H7 (cell line): ENCODE measurements around the gene LIN7A. TPM values are rescaled to one million over a fixed set of nuclear protein-coding genes. Genes with fewer than 3 reads are reported as not detected.

Source experiments
- DNase-seq: peaks from one replicate; pipeline ENCODE4 v3.0.0; 2012
- H3K27me3 ChIP-seq: 2 replicates; pipeline ENCODE4 v1.6.0; 2011; ENCODE audit warnings: mild to moderate bottlenecking, low read length; ENCODE audit not compliant: control insufficient read depth, insufficient read depth
- H3K36me3 ChIP-seq: replicated peaks from 2 replicates; pipeline ENCODE4 v1.5.1; 2011; ENCODE audit warnings: low read length; ENCODE audit not compliant: control insufficient read depth, insufficient read depth
- H3K4me3 ChIP-seq: 2 replicates; pipeline ENCODE4 v1.5.1; 2011; ENCODE audit warnings: low read depth, mild to moderate bottlenecking, control low read depth, low read length, moderate library complexity; ENCODE audit not compliant: insufficient read depth
- total RNA-seq: library from RNA; depleted of rRNA; stranded (reverse); fragments of >200 nt; shearing (Covaris generic); gene quantifications from 2 replicates; pipeline ENCODE4 v1.2.3, GENCODE V29; 2014

Gene LIN7A
- total RNA-seq, 1 experiment from 2014 or later = 7.6 TPM

DNA sequence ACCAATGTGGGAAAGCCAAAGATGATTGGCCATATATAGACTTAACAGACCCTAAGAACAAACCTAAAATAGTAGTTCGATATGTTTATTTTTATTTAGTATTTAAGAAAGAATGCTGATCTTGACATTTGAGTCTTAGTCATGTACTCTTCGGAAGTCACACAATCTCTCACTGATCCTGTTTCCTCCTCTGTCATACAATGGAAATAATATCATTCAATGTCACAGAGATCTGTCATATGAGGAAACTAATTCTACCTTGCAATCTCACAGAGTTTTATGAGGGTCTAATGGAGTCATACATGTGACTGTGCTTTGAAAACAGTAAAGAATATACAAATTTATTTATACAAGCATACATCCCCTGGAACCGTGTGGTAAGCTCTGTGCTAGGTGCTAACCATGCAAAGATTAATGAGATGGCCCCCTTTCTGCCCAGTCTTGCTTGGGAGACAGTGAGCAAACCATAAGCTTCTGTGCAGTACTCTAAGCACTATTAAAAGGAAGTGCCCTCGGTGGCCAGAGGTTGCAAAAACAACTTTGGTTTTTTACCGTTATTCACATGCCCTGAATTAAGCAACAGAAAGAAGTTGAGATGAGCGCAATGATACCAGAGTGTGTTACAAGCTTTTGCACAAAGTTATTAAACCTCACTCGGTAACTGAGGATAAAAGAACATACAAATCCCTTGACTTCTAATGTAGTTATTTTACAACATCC is 1.7 kb upstream of the LIN7A start:
- no peak for DNase-seq
- no peaks in the 10 kb centered on the region for H3K36me3 ChIP-seq
- peaks cover 12% of the 10 kb centered on the region for H3K27me3 ChIP-seq
- no peak overlapping the region for H3K4me3 ChIP-seq

DNA sequence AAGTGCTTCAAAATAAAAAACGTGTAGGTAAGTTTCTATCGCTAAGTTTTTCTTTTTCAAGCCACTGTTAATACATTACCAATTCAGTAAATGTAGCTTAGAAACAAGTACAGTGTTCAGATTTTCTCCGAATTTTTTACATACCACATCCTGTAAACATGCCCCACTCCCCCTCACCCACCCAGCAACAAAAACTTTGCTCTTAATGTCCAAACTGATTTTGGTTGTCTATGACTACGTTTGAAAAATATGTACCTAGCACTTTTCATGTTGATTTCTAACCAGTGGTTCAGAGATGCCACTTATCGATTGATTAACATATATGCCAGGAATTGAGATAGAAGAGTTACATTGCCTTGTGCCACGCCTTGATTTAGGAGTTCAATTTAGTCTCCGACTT is 663 bp upstream of the LIN7A start:
- H3K36me3 ChIP-seq = no peaks in the 10 kb centered on the region
- peaks cover 12% of the 10 kb centered on the region for H3K27me3 ChIP-seq
- no peak for DNase-seq
- H3K4me3 ChIP-seq = no peak overlapping the region; the same call in 1 of the 2 replicates

DNA sequence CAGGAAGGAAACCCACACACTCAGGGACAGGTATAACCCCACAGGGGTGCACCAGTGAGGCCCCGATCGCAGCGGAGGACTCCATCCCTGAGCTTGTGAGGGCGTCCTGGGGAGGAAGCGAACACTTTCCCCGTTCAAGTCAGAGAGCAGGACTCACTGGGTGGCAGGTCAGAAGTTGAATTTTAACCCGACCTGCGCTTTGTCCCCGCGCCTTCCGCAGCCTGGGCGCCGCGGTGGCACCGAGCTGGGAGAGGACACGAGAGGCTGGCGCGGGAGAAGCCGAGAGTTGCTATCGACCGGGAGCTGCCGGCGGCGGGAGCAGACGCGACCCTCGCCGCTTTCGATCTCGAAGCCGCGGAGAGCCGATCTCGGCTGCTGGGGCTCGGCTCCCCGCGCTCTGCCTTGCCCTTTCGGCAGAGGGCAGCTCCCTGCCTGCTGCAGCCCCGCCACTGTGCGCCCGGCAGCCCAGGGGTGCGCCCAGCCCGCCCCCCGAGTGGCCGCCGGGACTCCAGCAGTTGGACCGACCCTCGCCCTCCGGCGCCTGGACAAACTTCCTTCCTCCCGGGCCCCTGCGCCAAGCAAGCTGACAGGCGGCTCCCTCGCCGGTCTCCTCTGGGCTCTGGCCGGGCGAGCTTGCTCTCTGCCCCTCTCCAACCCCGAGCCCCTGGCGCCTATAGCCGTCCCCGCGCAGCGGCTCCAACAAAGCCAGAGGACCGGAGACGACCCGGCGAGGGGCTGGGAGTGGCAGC is 918 bp downstream of the LIN7A start:
- peak; percentile 75 for DNase-seq
- peak overlapping the region; percentile 82 for H3K4me3 ChIP-seq
- H3K27me3 ChIP-seq = peaks cover 12% of the 10 kb centered on the region
- H3K36me3 ChIP-seq = no peaks in the 10 kb centered on the region

DNA sequence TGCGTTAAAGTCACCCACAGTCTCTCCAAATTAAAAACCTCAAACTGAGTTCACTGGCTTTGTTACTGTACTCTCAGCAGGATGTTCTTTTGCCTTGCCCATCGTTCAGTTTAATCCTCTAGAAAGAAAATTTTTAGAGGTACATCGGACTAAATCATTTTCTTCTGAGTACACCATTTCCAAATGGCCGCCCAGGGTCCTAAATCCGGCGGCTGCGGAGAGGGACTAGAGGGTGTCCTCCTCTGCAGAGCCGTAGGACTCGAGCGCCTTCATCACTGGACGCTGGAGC is 1.4 kb downstream of the LIN7A start:
- no peak for DNase-seq
- Histone ChIP-seq H3K27me3 (peaks cover 12% of the 10 kb centered on the region), H3K36me3 (no peaks in the 10 kb centered on the region), H3K4me3 (peak overlapping the region; percentile 82)

DNA sequence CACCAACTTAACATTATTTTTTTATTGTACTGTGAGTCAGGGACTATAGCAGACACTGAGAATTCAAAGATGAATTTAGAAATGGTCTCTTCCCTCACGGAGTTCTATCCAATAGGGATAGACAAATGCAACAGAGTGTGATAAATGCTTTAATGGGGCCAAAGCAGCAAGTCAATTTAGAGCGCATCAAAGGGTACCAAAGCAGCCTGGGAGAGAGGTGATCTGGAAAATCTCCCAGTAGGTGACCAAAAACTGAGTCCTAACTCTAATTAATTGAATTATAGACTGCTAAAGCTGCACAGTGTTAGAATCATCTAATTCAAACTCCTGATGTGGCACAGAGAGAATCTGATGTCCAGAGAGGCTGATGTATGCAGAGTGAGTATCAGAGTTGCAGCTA is 2.6 kb downstream of the LIN7A start:
- DNase-seq = no peak
- Histone ChIP-seq H3K36me3 (no peaks in the 10 kb centered on the region), H3K27me3 (peaks cover 12% of the 10 kb centered on the region), H3K4me3 (no peak overlapping the region)

DNA sequence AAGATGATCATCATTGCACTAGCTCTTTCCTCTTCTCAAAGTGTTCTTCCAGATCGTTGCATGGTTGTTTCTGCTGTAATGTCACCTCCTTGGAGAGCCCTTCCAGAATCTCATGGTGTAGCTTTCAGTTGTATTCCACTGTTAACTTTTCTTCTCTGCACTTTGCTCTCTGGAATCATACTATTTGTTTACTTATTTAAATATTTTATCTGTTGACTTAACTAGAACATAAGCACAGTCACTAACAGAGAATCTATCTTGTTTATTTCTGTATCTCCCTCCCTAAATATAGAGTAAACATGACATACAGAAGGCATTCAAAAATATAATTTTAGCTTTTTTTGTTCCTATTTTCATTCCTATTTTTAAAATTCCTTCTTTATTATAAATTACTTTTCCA is 11.8 kb downstream of the LIN7A start:
- DNase-seq = no peak
- Histone ChIP-seq H3K27me3 (no peaks in the 10 kb centered on the region), H3K4me3 (no peak overlapping the region), H3K36me3 (no peaks in the 10 kb centered on the region)

DNA sequence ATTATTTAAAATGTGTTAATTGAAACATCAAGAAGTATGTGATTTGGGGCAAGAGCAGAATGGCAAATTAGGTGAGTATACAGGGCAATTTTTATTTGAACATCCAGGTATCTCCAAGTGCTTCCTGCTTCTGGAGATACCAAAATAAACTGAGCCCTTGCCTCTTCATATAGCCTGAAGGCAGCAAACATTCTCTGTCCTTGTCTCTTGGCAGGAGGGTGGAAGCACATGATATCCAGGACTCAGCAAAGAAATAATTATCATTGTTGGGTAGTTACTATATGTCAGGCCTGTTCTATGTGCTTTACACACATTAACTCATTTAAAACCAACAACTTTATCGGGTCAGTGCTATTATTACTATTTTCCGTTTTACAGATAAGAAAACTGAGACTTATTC is 12.5 kb downstream of the LIN7A start:
- no peak overlapping the region for H3K4me3 ChIP-seq
- H3K27me3 ChIP-seq = no peaks in the 10 kb centered on the region
- no peaks in the 10 kb centered on the region for H3K36me3 ChIP-seq
- no peak for DNase-seq

DNA sequence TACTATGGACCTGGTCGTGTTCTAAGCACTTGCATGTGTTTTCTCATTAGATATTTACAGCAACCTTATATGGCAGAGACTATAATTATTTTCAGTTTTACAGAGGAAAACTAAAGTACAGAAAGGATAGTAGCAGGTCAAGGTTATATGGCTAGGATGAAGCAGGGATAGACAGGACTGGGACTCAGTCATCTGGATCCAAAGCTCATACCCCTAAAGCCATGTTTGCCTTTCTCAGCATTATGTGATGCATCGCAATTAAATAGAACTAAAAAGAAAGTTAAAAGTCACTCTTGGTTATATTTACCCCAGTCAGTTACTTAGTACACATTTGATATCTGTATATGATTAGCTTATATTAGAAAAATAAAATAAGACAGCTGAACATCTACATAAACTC is 13.3 kb downstream of the LIN7A start:
- H3K4me3 ChIP-seq = no peak overlapping the region
- H3K36me3 ChIP-seq = no peaks in the 10 kb centered on the region
- no peaks in the 10 kb centered on the region for H3K27me3 ChIP-seq
- no peak for DNase-seq

DNA sequence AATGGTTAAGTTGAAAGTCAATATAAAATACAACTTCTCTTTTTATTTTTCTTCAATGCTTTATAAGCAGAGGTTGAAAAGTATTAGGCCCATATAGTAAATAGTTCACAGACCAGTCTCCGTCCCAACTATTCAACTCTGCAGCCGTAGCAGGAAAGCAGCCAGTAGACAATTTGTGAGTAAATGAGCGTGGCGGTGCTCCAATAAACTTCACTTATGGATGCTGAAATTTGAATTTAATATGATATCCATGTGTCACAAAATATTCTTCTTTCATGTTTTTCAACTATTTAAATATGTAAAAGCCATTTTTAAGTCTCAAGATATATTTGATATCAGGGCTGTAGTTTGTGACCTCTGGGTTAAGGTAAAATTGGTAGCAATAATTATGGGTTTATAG is 17.7 kb downstream of the LIN7A start:
- Histone ChIP-seq H3K36me3 (no peaks in the 10 kb centered on the region), H3K4me3 (no peak overlapping the region), H3K27me3 (no peaks in the 10 kb centered on the region)
- no peak for DNase-seq

DNA sequence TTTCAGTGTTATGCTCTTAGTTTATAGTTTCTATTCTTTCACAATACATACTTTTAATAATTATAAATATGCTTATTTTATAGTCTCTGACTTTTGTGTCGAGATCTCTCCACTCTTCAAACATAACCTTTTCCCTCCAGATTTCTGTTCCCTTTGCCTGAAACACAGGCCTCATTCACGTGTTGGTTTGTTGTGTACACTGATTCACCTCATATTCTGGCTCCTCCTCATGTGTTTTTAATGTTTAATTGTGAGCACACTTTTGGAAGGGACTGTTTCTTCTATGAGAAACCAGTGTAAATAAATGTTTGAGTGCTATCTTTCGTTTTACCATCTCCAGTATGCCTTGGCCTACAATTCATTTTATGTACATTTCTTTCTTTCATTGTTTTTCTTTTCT is 20.1 kb downstream of the LIN7A start:
- DNase-seq = no peak
- no peaks in the 10 kb centered on the region for H3K27me3 ChIP-seq
- H3K4me3 ChIP-seq = no peak overlapping the region
- H3K36me3 ChIP-seq = no peaks in the 10 kb centered on the region

DNA sequence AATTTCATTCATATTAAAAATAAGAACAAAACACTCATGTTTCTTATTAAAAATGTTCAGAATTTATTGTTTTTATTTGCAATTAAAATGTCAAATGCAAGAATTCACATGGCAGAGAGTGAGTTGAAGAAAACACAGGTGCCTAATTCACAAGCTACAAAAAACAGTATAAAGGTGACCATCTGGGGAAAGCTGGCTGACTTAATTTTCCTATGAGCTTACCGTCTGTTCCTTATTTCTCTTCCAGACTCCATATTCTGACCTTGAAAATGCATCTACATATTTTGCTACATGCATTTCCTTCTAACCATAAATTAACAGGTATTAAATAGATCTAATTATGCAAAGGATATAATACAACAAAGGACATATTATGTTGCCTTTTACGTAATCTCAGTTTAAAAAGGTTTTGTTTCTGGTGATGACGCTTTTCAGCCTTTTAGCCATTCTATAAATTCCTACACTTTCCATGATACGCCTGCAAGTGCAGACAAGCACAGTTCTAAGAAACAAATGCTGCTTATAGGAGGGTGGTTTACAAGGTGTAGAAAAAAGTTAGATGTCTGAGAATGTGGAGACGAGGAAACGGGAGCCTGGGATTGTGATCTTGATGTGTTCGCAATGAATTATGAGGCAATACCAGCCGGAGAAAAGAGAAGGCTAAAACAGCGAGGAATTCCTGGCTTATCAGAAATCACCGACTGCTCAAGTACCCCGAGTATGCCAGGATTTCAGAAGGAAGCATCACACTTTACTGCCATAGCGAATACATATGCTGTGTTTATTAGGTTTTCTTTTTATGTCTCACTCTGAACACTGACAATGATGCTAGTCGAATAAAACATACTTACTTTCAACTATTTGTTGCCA is 24.6 kb downstream of the LIN7A start:
- no peak overlapping the region for H3K4me3 ChIP-seq
- no peak for DNase-seq
- no peaks in the 10 kb centered on the region for H3K36me3 ChIP-seq
- no peaks in the 10 kb centered on the region for H3K27me3 ChIP-seq

DNA sequence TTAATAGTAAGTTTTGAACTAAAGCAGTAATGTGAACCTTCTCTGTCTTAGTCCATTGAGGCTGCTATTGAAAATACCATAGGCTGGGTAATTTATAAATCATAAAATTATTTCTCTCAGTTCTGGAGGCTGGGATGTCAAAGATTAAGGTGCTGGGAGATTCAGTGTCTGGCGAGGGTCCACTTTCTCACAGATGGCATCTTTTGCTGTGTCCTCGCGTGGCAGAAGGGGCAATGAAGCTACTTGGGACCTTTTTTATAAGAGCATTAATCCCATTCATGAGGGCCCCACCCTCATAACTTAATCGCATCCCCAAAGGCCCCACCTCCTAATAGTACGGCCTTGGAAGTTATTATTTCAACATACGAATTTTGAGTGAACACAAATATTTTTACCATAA is 28.4 kb downstream of the LIN7A start:
- no peak for DNase-seq
- no peak overlapping the region for H3K4me3 ChIP-seq
- no peaks in the 10 kb centered on the region for H3K36me3 ChIP-seq
- no peaks in the 10 kb centered on the region for H3K27me3 ChIP-seq

DNA sequence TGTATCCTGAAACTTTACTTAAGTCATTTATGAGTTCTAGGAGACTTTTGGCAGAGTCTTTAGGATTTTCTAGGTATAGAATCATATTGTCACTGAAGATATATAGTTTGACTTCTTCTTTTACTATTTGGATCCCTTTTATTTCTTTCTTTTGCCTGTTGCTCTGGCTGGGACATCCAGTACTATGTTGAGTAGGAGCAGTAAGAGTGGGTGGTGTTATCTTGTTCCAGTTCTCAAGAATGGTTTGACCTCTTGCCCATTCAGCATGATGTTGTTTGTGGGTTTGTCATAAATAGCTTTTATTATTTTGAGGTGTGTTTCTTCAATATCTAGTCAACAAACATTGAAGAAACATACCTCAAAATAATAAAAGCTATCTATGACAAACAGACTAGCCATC is 35.0 kb downstream of the LIN7A start:
- Histone ChIP-seq H3K27me3 (no peaks in the 10 kb centered on the region), H3K4me3 (no peak overlapping the region), H3K36me3 (no peaks in the 10 kb centered on the region)
- no peak for DNase-seq

DNA sequence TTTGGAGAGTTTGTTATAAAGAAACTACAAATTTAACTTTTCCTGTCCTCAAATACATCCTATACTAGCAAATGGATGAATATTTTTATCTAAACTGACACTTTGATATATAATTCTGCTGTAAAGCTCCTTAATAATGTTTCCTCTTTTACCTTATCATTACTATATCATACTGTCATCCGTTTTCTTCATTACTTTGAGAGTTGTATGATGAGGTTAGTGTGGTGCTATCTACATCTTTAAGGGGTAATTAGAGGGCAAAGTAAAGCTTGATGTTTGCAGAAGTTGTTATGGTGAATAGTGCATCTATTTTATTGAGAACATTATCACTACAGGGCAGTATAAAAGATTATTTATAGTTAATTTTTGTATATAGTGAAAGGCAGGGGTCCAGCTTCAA is 36.1 kb downstream of the LIN7A start:
- no peaks in the 10 kb centered on the region for H3K36me3 ChIP-seq
- no peak overlapping the region for H3K4me3 ChIP-seq
- no peak for DNase-seq
- H3K27me3 ChIP-seq = no peaks in the 10 kb centered on the region

DNA sequence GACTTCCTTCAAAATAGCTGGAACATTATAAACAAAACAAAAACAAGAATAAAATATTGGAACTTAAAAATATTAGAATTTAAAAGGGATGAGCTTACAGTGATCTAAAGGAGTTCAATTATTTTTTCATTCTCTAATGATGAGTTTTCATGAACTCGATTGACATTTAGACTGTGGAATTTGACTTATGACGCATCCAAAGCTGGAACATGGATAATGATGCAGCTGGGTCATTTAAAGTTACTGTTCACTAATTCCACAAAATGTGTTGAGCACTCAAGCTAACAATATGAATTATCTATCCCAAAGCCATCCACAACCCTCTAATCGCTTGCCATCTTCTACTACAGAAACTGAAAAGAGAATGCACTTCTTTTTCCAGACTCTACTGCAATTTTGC is 42.5 kb downstream of the LIN7A start:
- Histone ChIP-seq H3K27me3 (no peaks in the 10 kb centered on the region), H3K4me3 (no peak overlapping the region), H3K36me3 (no peaks in the 10 kb centered on the region)
- DNase-seq = no peak
